Activated naive CD4-positive, alpha-beta T cell treated with anti-CD3 and anti-CD28 coated beads, Interleukin-2, amount 50 U/mL, for 72 hours (primary cell): ENCODE results near the gene PYGM. TPM values are rescaled to one million over a fixed set of nuclear protein-coding genes. Genes with fewer than 3 reads are reported as not detected.

Experiments used
- ATAC-seq, 2 donors: fragments of 150-1000 bp; cut with Tn5 transposase; 2 replicates each; pipeline ENCODE4 v1.10.0; 2021; ENCODE audit warnings: mild to moderate bottlenecking in 2 of 2, moderate library complexity in 2 of 2
- DNase-seq, 2 donors: peaks; one replicate each; pipeline ENCODE4 v3.0.0; 2021 to 2022; ENCODE audit warnings: low spot score in 2 of 2
- H3K27ac Mint-ChIP-seq, 2 donors: one replicate each; pipeline ENCODE4 v1.8.0; 2022; ENCODE audit warnings: mild to moderate bottlenecking in 2 of 2, mixed read lengths in 2 of 2
- H3K36me3 Mint-ChIP-seq, 2 donors: one replicate each; pipeline ENCODE4 v1.8.0; 2022; ENCODE audit warnings: mixed read lengths in 2 of 2
- H3K9me3 Mint-ChIP-seq, 2 donors: one replicate each; pipeline ENCODE4 v1.8.0; 2022; ENCODE audit warnings: mixed read lengths in 2 of 2
- total RNA-seq, 2 donors: library from RNA; stranded (reverse); gene quantifications; one replicate each; pipeline ENCODE4 v1.2.3, GENCODE V29; 2022

Gene PYGM
- total RNA-seq, 2 donors from 2014 or later: 0.87 to 2.3 TPM

DNA sequence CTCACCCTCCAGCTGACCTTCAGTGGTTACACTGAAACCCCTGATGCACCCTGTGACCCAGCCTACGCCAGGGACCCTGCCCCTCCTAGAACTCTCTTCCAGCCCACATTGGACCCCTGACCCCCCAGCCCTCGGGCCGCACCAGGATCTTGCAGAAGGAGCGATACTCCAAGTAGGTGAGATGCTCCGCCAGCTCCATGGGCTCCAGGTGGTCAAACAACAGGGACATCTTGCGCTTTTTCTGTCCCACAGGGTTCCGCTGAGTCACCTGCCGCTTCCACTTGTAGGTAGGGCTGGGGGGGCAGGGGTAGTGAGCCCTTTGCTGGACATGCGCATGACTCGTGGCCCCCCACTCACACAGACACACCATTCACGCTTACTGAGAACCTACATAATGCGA, 19.9 kb downstream of the PYGM start:
- no peaks in the 10 kb centered on the region for H3K36me3 Mint-ChIP-seq
- no peaks in the 10 kb centered on the region for H3K9me3 Mint-ChIP-seq
- ATAC-seq: no peak
- no peak for DNase-seq
- no peak overlapping the region for H3K27ac Mint-ChIP-seq

GRCh38 chr11:64736654-64737053, 23.1 kb downstream of the PYGM start:
- Mint-ChIP-seq H3K27ac (peak overlapping the region in 1 of 2 donors; percentile 11), H3K9me3 (no peaks in the 10 kb centered on the region), H3K36me3 (no peaks in the 10 kb centered on the region)
- ATAC-seq (no peak), DNase-seq (no peak)

GRCh38 chr11:64735725-64736259, 24.0 kb downstream of the PYGM start:
- Mint-ChIP-seq H3K36me3 (no peaks in the 10 kb centered on the region), H3K27ac (peak overlapping the region in 1 of 2 donors; percentile 11), H3K9me3 (no peaks in the 10 kb centered on the region)
- ATAC-seq: no peak
- no peak for DNase-seq

GRCh38 chr11:64734811-64735724, 24.7 kb downstream of the PYGM start:
- DNase-seq: no peak
- ATAC-seq: no peak
- no peaks in the 10 kb centered on the region for H3K36me3 Mint-ChIP-seq
- H3K27ac Mint-ChIP-seq: no peak overlapping the region
- H3K9me3 Mint-ChIP-seq: no peaks in the 10 kb centered on the region

GRCh38 chr11:64731601-64732000, 28.2 kb downstream of the PYGM start:
- no peaks in the 10 kb centered on the region for H3K36me3 Mint-ChIP-seq

GRCh38 chr11:64729851-64730382, 29.9 kb downstream of the PYGM start:
- H3K36me3 Mint-ChIP-seq: no peaks in the 10 kb centered on the region
- H3K27ac Mint-ChIP-seq: peak overlapping the region in 1 of 2 donors; percentile 57
- peak in 1 of 2 donors; percentile 49 for ATAC-seq
- H3K9me3 Mint-ChIP-seq: no peaks in the 10 kb centered on the region
- DNase-seq: no peak

More at GRCh38 chr11:64731601-64732000, 28.2 kb downstream of the PYGM start:
- no peaks in the 10 kb centered on the region for H3K9me3 Mint-ChIP-seq
- peak overlapping the region in 1 of 2 donors; percentile 54 for H3K27ac Mint-ChIP-seq
- DNase-seq: no peak
- no peak for ATAC-seq

GRCh38 chr11:64728757-64729365, 30.9 kb downstream of the PYGM start:
- H3K36me3 Mint-ChIP-seq: no peaks in the 10 kb centered on the region
- no peaks in the 10 kb centered on the region for H3K9me3 Mint-ChIP-seq
- ATAC-seq: no peak
- DNase-seq: no peak
- H3K27ac Mint-ChIP-seq: peak overlapping the region in 1 of 2 donors; percentile 57

DNA sequence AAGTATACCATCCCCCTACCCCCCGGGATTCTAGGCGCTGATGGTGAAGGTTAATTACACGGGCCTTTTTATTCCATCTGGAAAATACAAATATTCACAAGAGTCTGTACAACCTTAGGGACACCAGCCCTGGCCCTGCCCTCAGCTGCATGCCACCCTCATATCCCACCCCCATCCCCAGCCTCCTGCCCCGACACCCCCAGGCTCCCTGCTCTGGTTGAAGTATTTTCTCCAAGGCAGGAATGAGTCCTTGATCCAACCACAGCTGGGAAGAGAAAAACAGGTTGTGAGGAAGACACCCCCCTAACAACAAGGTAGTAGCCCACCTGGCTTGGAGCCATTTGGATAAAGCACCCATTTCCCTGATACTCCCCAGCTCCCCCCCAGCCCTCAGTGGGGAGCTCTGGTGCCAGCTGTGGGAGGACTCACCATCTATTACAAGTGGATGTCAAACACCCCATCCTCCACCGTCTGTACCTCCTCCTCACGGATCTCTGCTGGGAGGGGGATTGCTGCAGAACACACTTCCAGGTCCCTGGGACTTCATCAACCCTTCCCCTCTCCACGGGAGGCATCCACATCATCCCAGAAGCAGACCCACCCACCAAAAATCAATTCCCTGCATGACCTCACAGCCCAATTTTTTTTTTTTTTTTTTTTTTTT, 32.8 kb downstream of the PYGM start:
- ATAC-seq (no peak), DNase-seq (no peak)
- Mint-ChIP-seq H3K36me3 (no peaks in the 10 kb centered on the region), H3K9me3 (no peaks in the 10 kb centered on the region), H3K27ac (no peak overlapping the region)

GRCh38 chr11:64726211-64726641, 33.5 kb downstream of the PYGM start:
- no peak for DNase-seq
- ATAC-seq: no peak
- H3K36me3 Mint-ChIP-seq: no peaks in the 10 kb centered on the region
- no peaks in the 10 kb centered on the region for H3K9me3 Mint-ChIP-seq
- no peak overlapping the region for H3K27ac Mint-ChIP-seq

DNA sequence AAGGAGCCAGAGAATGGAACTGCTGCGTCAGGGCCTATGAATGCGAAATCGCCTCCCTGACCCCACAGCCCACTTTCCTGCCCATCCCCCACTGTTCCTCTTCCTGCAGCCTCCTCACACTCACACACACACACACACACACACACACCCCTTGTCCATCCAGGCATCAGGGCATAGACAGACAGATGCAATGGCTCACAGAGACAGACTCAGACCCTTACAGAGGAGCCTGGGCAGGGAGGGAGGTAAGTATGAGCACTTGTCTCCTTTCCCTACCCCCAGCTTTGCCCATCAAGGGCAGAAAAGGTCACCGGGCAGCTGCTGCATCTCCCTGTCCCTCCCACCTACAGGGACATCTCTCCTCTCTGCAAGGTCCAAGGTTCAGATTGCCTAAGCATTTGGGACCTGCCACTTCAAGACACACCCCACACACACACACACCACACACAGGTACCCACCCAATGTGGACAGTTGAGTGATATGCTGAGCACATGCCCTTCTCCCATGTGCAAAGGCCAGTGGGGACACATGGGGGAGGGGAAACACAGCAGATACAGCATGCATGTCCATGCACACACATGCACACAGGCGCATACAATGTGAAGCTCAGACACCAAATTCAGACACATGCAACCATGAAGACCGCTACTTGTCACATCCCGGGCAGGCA, 34.8 kb downstream of the PYGM start:
- ATAC-seq (no peak), DNase-seq (no peak)
- Mint-ChIP-seq H3K27ac (no peak overlapping the region), H3K9me3 (no peaks in the 10 kb centered on the region), H3K36me3 (no peaks in the 10 kb centered on the region)

DNA sequence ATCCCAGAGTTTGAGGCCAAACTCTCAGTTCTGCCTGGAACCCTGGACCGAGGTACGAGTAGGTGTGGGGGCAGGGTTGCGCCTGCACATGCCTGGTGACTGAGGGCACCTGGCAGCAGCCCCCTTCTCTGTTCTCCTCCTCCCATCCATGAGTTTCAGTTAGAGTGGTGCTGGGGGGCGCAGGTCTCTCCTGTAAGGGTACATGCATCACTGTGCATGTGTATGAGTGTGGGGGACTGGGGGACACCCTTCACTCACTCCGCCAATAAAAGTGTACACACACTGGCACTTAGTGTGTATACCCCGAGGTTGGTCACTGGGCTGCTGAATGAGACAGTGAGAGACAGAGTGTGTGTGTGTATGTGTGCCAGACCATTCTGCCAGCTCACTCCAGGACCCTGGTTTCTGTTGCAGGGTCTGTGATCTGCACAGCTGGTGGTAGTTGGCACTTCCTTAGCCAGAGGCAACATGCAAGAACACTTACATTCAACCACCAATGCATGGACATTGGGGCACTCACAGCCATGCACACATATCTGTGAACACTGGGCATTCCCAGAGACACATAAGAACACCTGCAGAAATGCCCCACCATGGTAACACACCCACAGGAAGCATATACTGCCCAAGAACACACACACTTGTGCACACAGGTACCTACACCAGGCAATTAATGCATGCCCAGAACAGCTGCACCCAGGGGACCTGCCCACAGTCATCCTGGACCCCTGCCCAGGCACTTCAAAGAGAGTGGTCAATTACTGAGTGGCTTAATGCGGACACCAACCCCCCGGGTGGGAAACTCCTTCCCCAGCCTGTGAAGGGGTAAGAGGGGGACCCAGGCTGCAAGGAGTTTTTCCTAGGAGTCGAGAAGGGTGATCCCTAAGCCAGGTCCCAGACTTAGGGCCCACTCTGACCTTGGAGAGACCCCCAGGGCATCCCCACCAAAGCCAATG, 35.6 kb downstream of the PYGM start:
- no peaks in the 10 kb centered on the region for H3K9me3 Mint-ChIP-seq
- no peaks in the 10 kb centered on the region for H3K36me3 Mint-ChIP-seq
- ATAC-seq (no peak), DNase-seq (no peak)
- H3K27ac Mint-ChIP-seq: no peak overlapping the region

DNA sequence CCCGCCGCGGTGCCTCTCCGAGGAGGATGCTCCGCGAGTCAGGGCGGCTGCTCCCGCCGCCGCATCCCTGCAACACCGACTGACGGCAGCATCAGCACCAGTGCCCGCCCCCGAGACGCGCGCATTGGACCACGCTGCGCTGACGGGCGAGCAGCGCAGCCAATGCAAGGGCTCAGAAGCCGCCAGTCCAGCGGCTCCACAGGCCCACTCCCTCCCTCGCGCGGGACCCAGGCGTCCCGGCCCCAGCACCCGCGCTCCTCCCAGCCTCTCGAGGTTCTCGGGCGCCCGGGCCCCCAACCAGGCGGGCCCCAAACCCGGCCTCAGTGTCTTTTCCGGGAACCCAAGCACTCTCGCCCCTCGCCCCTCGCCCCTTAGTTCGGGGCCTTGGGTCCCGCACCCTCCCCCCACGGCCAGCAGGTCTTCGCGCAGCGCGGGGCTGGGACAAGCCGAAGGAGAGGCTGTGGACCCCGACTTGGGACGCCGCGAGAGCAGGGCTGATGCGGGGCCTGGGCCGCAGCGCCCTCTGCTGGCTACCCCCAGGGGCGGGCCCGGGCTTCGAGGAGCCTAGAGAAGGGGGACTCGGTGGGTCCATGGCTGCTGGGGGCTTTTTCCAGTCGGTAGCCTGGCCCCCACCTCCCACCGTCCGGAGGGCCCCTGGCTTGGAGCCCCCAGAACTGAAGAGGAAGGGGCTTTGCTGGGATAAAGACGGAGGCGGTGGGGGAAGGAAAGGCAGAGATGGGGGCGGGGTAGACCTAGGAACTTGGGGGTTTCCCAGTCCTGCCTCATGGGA, 36.5 kb downstream of the PYGM start, which contains the start of gene NRXN2:
Gene NRXN2, minus strand, starts transcription at position 81 of the 790 bp plus-strand sequence. CDS start 9,498 bp downstream, outside the sequence.
- peak; percentile 99 for ATAC-seq
- Mint-ChIP-seq H3K9me3 (no peaks in the 10 kb centered on the region), H3K36me3 (no peaks in the 10 kb centered on the region), H3K27ac (peak within 1 kb of the TSS in 1 of 2 donors; percentile 50)
- DNase-seq: peak; percentile 89

DNA sequence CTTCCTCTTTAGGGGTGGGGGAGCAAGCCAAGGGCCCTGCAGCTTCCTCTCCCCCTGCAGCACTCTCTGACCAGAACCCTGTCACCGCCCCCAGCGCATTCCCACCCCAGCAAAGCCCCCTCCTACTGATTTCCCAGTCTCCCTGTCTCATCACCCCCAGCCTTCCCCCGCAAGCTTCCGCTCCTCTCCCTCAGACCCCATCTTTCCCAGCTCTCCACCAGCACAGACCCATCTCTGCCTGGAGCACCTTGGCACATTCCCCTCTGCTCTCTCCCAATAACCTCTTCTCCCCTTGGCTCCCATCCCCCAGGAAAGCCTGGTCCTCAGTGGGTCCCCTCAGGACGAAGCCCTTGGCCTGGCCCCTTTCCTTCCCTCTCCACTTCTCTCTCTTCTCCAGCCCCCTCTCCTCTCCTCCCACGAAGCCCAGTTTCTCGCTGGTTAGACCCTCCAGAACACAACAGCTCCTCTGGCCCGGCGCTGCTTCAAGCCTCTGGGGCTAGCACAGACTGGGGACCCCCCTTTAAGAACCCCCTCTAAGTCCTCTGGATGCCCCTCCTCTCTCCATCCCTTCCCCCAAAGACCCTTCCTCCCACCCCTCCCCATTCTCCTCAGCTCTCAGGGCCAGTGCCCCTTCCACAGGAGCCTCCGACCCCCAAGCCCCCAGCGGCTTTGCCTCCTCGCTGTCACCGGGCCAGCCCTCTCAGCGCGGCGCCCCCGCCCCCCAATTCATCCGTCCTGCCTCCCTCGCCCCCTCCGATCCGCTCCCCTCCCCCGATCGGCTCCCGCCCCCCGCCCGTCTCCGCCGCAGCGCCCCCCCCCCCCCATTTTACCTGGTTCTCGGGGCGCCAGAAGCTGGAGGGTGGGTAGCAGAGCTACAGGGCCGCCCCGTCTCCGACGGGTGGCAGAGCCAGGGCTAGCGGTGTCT, 37.4 kb downstream of the PYGM start:
- Mint-ChIP-seq H3K9me3 (no peaks in the 10 kb centered on the region), H3K27ac (no peak overlapping the region), H3K36me3 (no peaks in the 10 kb centered on the region)
- ATAC-seq (no peak), DNase-seq (no peak)

DNA sequence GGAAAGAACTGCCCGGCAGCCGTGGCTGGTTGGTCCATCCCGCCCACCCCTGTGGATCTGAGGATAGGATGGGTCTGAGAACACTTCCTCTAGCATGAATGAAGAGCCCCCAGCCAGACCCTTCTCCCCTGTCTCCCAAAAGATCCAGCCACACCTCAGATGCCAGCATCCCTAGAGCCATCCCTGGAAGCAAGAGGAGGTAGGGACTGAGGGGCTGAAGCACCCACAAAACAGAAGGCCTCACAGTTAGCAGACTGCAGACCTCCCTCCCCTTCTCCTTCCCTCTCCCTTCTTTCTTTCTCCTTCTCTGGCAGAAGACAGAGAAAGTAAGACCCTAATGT, 38.4 kb downstream of the PYGM start:
- no peaks in the 10 kb centered on the region for H3K9me3 Mint-ChIP-seq
- H3K27ac Mint-ChIP-seq: no peak overlapping the region
- ATAC-seq (no peak), DNase-seq (no peak)
- no peaks in the 10 kb centered on the region for H3K36me3 Mint-ChIP-seq
